ENCODE measurements around the gene BRD7. TPM values are rescaled to one million over a fixed set of nuclear protein-coding genes. Genes with fewer than 3 reads are reported as not detected.

BRD7 gene
- total and polyA plus RNA-seq, 7 donors: 34.2 to 56.4 (median 52.0) TPM

- DNase-seq: peak; percentile 62
- no peak overlapping the region for H3K4me3 ChIP-seq
- no peaks in the 10 kb centered on the region for H3K27me3 ChIP-seq
- intact Hi-C loops (cut with DNase I): no loop called here
- H3K36me3 ChIP-seq: no peaks in the 10 kb centered on the region
- H3K4me1 ChIP-seq: no peaks in the 10 kb centered on the region
- WGBS, 2 donors: 86 to 94% methylated on average over 23 of the region's 23 CpGs
- H3K27ac ChIP-seq: peak overlapping the region in 1 of 4 donors; percentile 55
- no peaks in the 10 kb centered on the region for H3K9me3 ChIP-seq
- TF ChIP-seq POLR2AphosphoS5 (IDR thresholded peaks at IDR 0.05) (no peak), POLR2A (IDR thresholded peaks at IDR 0.05) (no peak), EP300 (IDR thresholded peaks at IDR 0.05) (no peak)
- TF ChIP-seq, protein P1, sequence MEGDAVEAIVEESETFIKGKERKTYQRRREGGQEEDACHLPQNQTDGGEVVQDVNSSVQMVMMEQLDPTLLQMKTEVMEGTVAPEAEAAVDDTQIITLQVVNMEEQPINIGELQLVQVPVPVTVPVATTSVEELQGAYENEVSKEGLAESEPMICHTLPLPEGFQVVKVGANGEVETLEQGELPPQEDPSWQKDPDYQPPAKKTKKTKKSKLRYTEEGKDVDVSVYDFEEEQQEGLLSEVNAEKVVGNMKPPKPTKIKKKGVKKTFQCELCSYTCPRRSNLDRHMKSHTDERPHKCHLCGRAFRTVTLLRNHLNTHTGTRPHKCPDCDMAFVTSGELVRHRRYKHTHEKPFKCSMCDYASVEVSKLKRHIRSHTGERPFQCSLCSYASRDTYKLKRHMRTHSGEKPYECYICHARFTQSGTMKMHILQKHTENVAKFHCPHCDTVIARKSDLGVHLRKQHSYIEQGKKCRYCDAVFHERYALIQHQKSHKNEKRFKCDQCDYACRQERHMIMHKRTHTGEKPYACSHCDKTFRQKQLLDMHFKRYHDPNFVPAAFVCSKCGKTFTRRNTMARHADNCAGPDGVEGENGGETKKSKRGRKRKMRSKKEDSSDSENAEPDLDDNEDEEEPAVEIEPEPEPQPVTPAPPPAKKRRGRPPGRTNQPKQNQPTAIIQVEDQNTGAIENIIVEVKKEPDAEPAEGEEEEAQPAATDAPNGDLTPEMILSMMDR (IDR thresholded peaks at IDR 0.05): no peak
These were observed 67.7 kb downstream of the BRD7 start for GRCh38 chr16:50300942-50301625.

DNA sequence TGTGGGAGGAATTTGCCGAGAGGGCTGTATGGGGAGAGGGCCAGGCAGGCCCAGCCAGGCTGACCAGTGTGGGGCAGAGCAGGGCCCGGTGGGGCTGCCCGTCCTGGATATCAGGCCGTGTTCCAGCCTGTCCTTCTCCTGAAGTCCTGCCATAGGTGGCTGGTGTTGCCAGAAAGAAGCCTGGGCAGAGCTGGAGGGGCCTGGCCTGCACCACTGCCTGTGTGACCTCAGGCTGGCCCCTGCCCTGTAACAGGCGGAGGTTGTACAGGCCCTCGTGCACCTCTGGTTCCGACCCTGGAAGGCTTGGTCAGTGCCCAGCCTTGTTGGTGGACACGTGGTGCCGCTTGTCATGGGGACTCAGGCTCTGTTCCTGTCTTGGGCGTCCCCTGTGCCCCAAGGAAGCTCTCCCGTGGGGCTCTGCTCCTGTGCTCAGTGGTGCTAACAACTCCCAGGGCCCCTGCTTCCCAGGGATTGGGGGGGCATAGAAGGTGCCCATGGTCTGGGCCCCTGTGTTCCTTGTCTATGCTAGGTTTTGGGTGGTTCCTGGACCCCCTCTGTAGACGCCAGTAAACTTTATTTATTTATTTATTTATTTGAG, 69.2 kb downstream of the BRD7 start:
- H3K27me3 ChIP-seq: no peaks in the 10 kb centered on the region
- DNase-seq: peak; percentile 57
- TF ChIP-seq POLR2AphosphoS5 (IDR thresholded peaks at IDR 0.05) (no peak), EP300 (IDR thresholded peaks at IDR 0.05) (no peak), POLR2A (IDR thresholded peaks at IDR 0.05) (no peak)
- TF ChIP-seq, protein P1 (IDR thresholded peaks at IDR 0.05): no peak
- H3K36me3 ChIP-seq: no peaks in the 10 kb centered on the region
- H3K27ac ChIP-seq: no peak overlapping the region
- whole genome bisulfite sequencing, 2 donors: 94 to 95% methylated on average over 12 of the region's 12 CpGs
- no peaks in the 10 kb centered on the region for H3K4me1 ChIP-seq
- H3K9me3 ChIP-seq: no peaks in the 10 kb centered on the region
- H3K4me3 ChIP-seq: no peak overlapping the region
- intact Hi-C loops (cut with DNase I): no loop called here

DNA sequence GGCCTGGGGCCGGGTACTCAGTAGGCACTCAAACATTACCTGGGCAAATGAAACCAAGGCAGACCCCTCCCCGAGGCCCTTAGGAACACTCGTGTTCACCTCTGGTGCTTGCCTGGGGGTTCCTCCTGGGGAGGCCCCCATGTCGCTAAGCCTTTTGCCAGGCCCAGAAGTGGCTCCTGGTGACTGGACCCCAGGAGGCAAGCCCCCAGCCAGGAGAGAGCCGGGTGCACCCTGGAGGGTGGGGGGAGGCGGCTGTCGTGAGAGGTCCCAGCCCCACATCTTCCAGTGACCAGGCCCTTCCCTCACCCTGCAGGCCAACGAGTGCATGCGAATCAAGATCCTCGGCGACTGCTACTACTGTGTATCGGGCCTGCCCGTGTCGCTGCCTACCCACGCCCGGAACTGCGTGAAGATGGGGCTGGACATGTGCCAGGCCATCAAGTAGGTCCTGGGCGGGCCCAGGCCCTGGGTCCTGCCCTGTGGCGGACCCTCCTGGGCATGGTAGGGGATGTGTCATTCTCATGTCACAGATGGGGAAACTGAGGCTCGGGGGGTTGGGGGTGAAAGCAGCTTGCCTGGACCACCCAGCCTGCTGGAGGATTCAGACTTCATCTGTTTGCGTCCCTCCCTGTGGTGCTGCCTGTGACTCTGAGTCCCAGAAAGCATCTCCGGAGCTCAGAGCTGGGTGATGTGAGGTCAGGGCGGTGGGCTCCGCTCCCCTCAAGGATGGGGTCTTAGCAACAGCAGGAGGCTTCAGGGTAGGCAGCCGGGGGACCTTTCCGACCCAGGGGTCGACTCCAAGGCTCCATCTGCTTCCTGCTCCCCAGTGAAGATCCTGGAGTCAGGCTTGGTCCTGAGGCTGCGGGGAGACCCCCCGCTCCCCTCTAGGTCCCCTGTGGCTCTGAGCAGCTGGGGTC, 69.9 kb downstream of the BRD7 start:
- 92% methylated on average over 29 of the region's 29 CpGs for WGBS, 2 donors
- no peak overlapping the region for H3K27ac ChIP-seq
- H3K36me3 ChIP-seq: no peaks in the 10 kb centered on the region
- no peaks in the 10 kb centered on the region for H3K4me1 ChIP-seq
- no peak for TF ChIP-seq POLR2AphosphoS5 (IDR thresholded peaks at IDR 0.05)
- TF ChIP-seq, protein P1 (IDR thresholded peaks at IDR 0.05): no peak
- TF ChIP-seq EP300 (IDR thresholded peaks at IDR 0.05): no peak
- TF ChIP-seq POLR2A (IDR thresholded peaks at IDR 0.05): no peak
- DNase-seq: peak; percentile 60
- no peaks in the 10 kb centered on the region for H3K9me3 ChIP-seq
- intact Hi-C loops (cut with DNase I): no loop called here
- no peak overlapping the region for H3K4me3 ChIP-seq
- H3K27me3 ChIP-seq: no peaks in the 10 kb centered on the region

GRCh38 chr16:50298075-50298460, 70.7 kb downstream of the BRD7 start:
- peak; percentile 42 for DNase-seq
- Histone ChIP-seq H3K4me3 (no peak overlapping the region), H3K4me1 (no peaks in the 10 kb centered on the region), H3K27me3 (no peaks in the 10 kb centered on the region), H3K9me3 (no peaks in the 10 kb centered on the region), H3K36me3 (peaks cover 0 to 2% (median under 1%) of the 10 kb centered on the region in 4 donors), H3K27ac (no peak overlapping the region)
- WGBS, 2 donors: 81 to 96% methylated on average over 7 of the region's 7 CpGs
- no peak for TF ChIP-seq POLR2A (IDR thresholded peaks at IDR 0.05)
- no peak for TF ChIP-seq EP300 (IDR thresholded peaks at IDR 0.05)
- TF ChIP-seq POLR2AphosphoS5 (IDR thresholded peaks at IDR 0.05): no peak
- intact Hi-C loops (cut with DNase I): no loop called here

Data from sigmoid colon (tissue), 7 donors.